HepG2 (cell line): ENCODE data around the gene CSH1. TPM values are rescaled to one million over a fixed set of nuclear protein-coding genes. Genes with fewer than 3 reads are reported as not detected.
"Not testable (repeated sequence)": the region's sequence is repeated elsewhere in the genome, so short reads cannot be mapped to it uniquely, and the experiment has no call there.

Source experiments
- ATAC-seq: fragments of 200-7000 bp; cut with Tn5 transposase; 3 replicates; pipeline ENCODE4 v1.9.1; 2020; ENCODE audit warnings: mild to moderate bottlenecking, moderate library complexity
- Bru-seq: library from RNA; stranded (reverse); fragments of 400-500 nt; gene quantifications from one replicate; lab custom pipeline; 2021; lab: Mats Ljungman, UMichigan
- BruChase-seq, 2 experiments: library from RNA; stranded (reverse); fragments of 400-500 nt; gene quantifications; one replicate each; lab custom pipeline; 2021; lab: Mats Ljungman, UMichigan
- BruUV-seq: library from RNA; stranded (reverse); fragments of 400-500 nt; replicated peaks from 2 replicates; lab custom pipeline; 2021; lab: Mats Ljungman, UMichigan
- CTCF ChIA-PET: fragments of 300-600 bp; formaldehyde crosslinking; extraction: SDS; loops from one replicate; lab custom pipeline; 2021; ENCODE audit warnings: low total read pairs, inconsistent platforms, low intra/inter-chr PET ratio; lab: Yijun Ruan, JAX
- POLR2A ChIA-PET: fragments of 350-600 bp; sonication (Branson Sonifier 250); formaldehyde crosslinking; loops from one replicate; lab custom pipeline; 2020; ENCODE audit warnings: antibody characterized with exemption, inconsistent platforms; lab: Yijun Ruan, JAX
- DNase-seq: peaks from one replicate; pipeline ENCODE4 v3.0.0-alpha.2; 2015; ENCODE audit warnings: low spot score
- FAIRE-seq: peaks from 3 replicates; lab custom pipeline; 2011; peaks lifted over from hg19 to GRCh38; lab: Jason Lieb, UNC
- H2AFZ ChIP-seq: one replicate; pipeline ENCODE4 v1.6.1; 2011; ENCODE audit warnings: low read length, inconsistent platforms
- H3K27ac ChIP-seq: fragments of 300-600 bp; 3 replicates; pipeline ENCODE4 v1.8.0; 2011; ENCODE audit warnings: mixed run types, mild to moderate bottlenecking, mixed read lengths, low read length, inconsistent platforms; ENCODE audit not compliant: insufficient read depth; ENCODE audit errors: extremely low read length
- H3K27me3 ChIP-seq, 2 experiments: fragments of 200-600 bp in 1 of 2; 2 replicates in 1 of 2; 3 replicates in 1 of 2; pipeline versions ENCODE4 v1.6.0 to v1.8.0; 2011; ENCODE audit warnings: low read length in 2 of 2, mild to moderate bottlenecking in 2 of 2, moderate library complexity in 2 of 2, inconsistent platforms in 1 of 2; ENCODE audit not compliant: insufficient read depth in 2 of 2, control insufficient read depth in 1 of 2
- H3K36me3 ChIP-seq, 2 experiments: fragments of 200-600 bp in 1 of 2; replicated peaks in 1 of 2; 2 replicates in 1 of 2; 3 replicates in 1 of 2; pipeline versions ENCODE4 v1.5.1 to v1.8.0; 2011; ENCODE audit warnings: low read length in 2 of 2, inconsistent platforms in 1 of 2; ENCODE audit not compliant: insufficient read depth in 2 of 2, control insufficient read depth in 1 of 2
- H3K4me1 ChIP-seq: 2 replicates; pipeline ENCODE4 v1.5.1; 2012; ENCODE audit warnings: low read length, inconsistent platforms; ENCODE audit not compliant: insufficient read depth
- H3K4me2 ChIP-seq: 2 replicates; pipeline ENCODE4 v1.6.0; 2011; ENCODE audit warnings: low read depth, low read length, inconsistent platforms
- H3K4me3 ChIP-seq, 3 experiments: fragments of 200-600 bp in 1 of 3; sonication (generic), shearing (Covaris generic) in 1 of 3; replicated peaks in 1 of 3; 2 replicates each; pipeline ENCODE4 v1.5.1; 2011 to 2016; ENCODE audit warnings: low read length in 3 of 3, inconsistent platforms in 2 of 3, low read depth in 2 of 3, mild to moderate bottlenecking in 2 of 3, control low read depth in 1 of 3, mixed read lengths in 1 of 3; ENCODE audit not compliant: insufficient read depth in 1 of 3
- H3K79me2 ChIP-seq: one replicate; pipeline ENCODE4 v1.6.1; 2011; ENCODE audit warnings: low read length, inconsistent platforms; ENCODE audit not compliant: insufficient read depth
- H3K9ac ChIP-seq: 2 replicates; pipeline ENCODE4 v1.6.0; 2011; ENCODE audit warnings: mild to moderate bottlenecking, low read depth, low read length, inconsistent platforms; ENCODE audit not compliant: insufficient read depth
- H3K9me3 ChIP-seq: 2 replicates; pipeline ENCODE4 v1.5.1; 2012; ENCODE audit warnings: mild to moderate bottlenecking, low read length
- H4K20me1 ChIP-seq: 2 replicates; pipeline ENCODE4 v1.6.0; 2011; ENCODE audit warnings: inconsistent platforms, mild to moderate bottlenecking, low read length, moderate library complexity; ENCODE audit not compliant: insufficient read depth
- WGBS: methylation state at CpG from one replicate; pipeline ENCODE4 v1.1.6; 2017; ENCODE audit warnings: low lambda C conversion rate; 5-methylcytosine and 5-hydroxymethylcytosine counted together
- in situ Hi-C: cut with HindIII; loops from 2 replicates; pipeline ENCODE4 v1.10.0; 2017; ENCODE audit warnings: low pct_unique_long_range_greater_than_20kb; ENCODE audit not compliant: extremely low pct_ligation_motif_present
- intact Hi-C: fragments of 100-400 bp; cut with micrococcal nuclease; formaldehyde crosslinking; loops from one replicate; pipeline ENCODE4 v1.10.0; 2022; ENCODE audit not compliant: unreplicated experiment
- long read RNA-seq, 2 experiments: library from RNA in 1 of 2; library from polyadenylated mRNA in 1 of 2; stranded (forward) in 1 of 2; unstranded in 1 of 2; transcript quantifications; one replicate each; pipeline ENCODE4 v2.0.0, GENCODE V29; 2019 to 2022
- polyA minus RNA-seq, 3 experiments: library from RNA; depleted of rRNA, polyadenylated mRNA; stranded (reverse); fragments of >200 nt; gene quantifications; 2 replicates each; pipeline ENCODE4 v1.2.3, GENCODE V29; 2011; ENCODE audit warnings: low replicate concordance in 1 of 3
- polyA plus RNA-seq, 8 experiments: library from polyadenylated mRNA; depleted of rRNA in 3 of 8; stranded (reverse) in 7 of 8; unstranded in 1 of 8; fragments of >200 nt; fragmentation: Illumina TruSeq in 4 of 8; extraction: Trizol in 4 of 8; gene quantifications; 2 replicates each; pipeline versions ENCODE4 v1.2.1 to v1.2.3, GENCODE V29; 2011 to 2016; ENCODE audit warnings: low read depth in 4 of 8, missing spikeins in 1 of 8, mixed read lengths in 1 of 8; ENCODE audit not compliant: insufficient read depth in 1 of 8
- total RNA-seq, 5 experiments: library from RNA; depleted of rRNA; stranded (reverse); fragments of >200 nt; fragmentation: Illumina TruSeq; extraction: Trizol; gene quantifications; 2 replicates each; pipeline ENCODE4 v1.2.3, GENCODE V29; 2016; ENCODE audit warnings: low read depth in 1 of 5

The CSH1 gene
- not detected in 2 replicates for total RNA-seq (2016; rRNA removed; fragmentation: Illumina TruSeq; extraction: Trizol)
- total RNA-seq (2016; cell fraction: cytosol; rRNA removed; fragmentation: Illumina TruSeq; extraction: Trizol; ENCODE audit: low read depth), result not detected in 2 replicates
- not detected in 2 replicates for total RNA-seq (2016; cell fraction: insoluble cytoplasmic fraction; rRNA removed; fragmentation: Illumina TruSeq; extraction: Trizol)
- total RNA-seq (2016; cell fraction: membrane; rRNA removed; fragmentation: Illumina TruSeq; extraction: Trizol), result not detected in 2 replicates
- not detected in 2 replicates for total RNA-seq (2016; cell fraction: nucleus; rRNA removed; fragmentation: Illumina TruSeq; extraction: Trizol)
- not detected in 2 replicates for polyA plus RNA-seq (2011; rRNA removed)
- polyA plus RNA-seq (2011; cell fraction: cytosol; rRNA removed), result not detected in 2 replicates
- polyA plus RNA-seq (2011; cell fraction: nucleus; rRNA removed), result not detected in 2 replicates
- polyA plus RNA-seq (2012), result not detected in 2 replicates
- not detected in 2 replicates for polyA plus RNA-seq (2016; cell fraction: cytosol; fragmentation: Illumina TruSeq; extraction: Trizol; ENCODE audit: low read depth)
- not detected in 2 replicates for polyA plus RNA-seq (2016; cell fraction: insoluble cytoplasmic fraction; fragmentation: Illumina TruSeq; extraction: Trizol; ENCODE audit: low read depth)
- not detected in 2 replicates for polyA plus RNA-seq (2016; cell fraction: membrane; fragmentation: Illumina TruSeq; extraction: Trizol; ENCODE audit: low read depth)
- not detected in 2 replicates for polyA plus RNA-seq (2016; cell fraction: nucleus; fragmentation: Illumina TruSeq; extraction: Trizol; ENCODE audit: insufficient read depth, low read depth)
- not detected in 2 replicates for polyA minus RNA-seq (2011; rRNA and poly(A)+ RNA removed; ENCODE audit: low replicate concordance)
- polyA minus RNA-seq (2011; cell fraction: cytosol; rRNA and poly(A)+ RNA removed), result not detected in 2 replicates
- polyA minus RNA-seq (2011; cell fraction: nucleus; rRNA and poly(A)+ RNA removed), result not detected in 2 replicates
- not detected for Bru-seq, nascent RNA
- not detected for BruChase-seq, experiment 1, labeled RNA remaining after a 6-hour chase
- BruChase-seq, experiment 2, labeled RNA remaining after a 2-hour chase, result not detected
- long read RNA-seq, experiment 1, result 0 reads
- long read RNA-seq, experiment 2, result 0 reads

GRCh38 chr17:63896524-63897354 is at the start of gene CSH1:
TSS of gene CSH1 (minus strand) at chr17:63896574. CDS start at chr17:63896511, 63 bp downstream.
- BruUV-seq, intact Hi-C loops: not testable (repeated sequence)
- ATAC-seq, result peak; percentile 76

More at GRCh38 chr17:63896524-63897354, at the start of gene CSH1:
- in situ Hi-C loops, DNase-seq, H3K27me3 ChIP-seq, H3K9me3 ChIP-seq, H4K20me1 ChIP-seq, H3K4me2 ChIP-seq, H2AFZ ChIP-seq, H3K79me2 ChIP-seq, H3K9ac ChIP-seq, CTCF ChIA-PET, H3K36me3 ChIP-seq, H3K4me1 ChIP-seq, H3K4me3 ChIP-seq, H3K27ac ChIP-seq, POLR2A ChIA-PET, FAIRE-seq: not testable (repeated sequence)
- 43% methylated on average over 9 of the region's 14 CpGs for WGBS
